Islet of Langerhans (tissue), 1 donor: ENCODE data around the gene ROBO1.

ENCODE experiments used
- FAIRE-seq: peaks from one replicate; lab custom pipeline; 2011; peaks lifted over from hg19 to GRCh38; lab: Jason Lieb, UNC

Gene ROBO1

DNA sequence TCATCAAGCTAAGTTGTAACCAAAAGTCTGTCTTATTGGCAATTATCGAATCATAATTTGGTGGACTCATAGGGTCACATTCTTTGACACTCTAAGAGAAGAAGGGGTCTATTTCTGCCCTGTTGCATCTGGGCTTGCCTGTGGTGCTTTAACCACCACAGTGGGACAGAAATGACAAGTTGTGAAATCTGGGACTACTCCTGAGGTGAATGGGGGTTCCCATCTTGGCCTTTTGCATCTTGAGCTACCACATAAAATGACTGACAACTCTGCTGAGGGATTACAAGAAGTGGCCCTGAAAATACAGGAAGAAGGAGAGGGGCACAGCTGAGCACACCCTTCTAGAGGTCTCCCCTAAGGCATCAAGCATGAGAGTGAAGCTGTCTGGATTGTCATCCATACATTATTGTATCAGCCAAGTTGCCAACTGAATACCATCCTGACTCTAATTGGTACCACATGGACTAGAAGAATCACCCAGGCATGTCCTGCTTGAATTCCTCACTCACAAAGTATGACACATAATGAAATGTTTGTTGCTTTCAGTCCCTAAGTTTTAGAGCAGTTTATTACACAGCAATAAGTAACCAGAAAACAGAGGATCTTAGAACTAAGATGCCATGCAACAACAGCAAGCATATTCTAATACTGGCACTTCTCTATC lies 306.5 kb downstream of the ROBO1 start:
- FAIRE-seq = no peak

GRCh38 chr3:79453600-79453999 lies 314.2 kb downstream of the ROBO1 start:
- FAIRE-seq = no peak

DNA sequence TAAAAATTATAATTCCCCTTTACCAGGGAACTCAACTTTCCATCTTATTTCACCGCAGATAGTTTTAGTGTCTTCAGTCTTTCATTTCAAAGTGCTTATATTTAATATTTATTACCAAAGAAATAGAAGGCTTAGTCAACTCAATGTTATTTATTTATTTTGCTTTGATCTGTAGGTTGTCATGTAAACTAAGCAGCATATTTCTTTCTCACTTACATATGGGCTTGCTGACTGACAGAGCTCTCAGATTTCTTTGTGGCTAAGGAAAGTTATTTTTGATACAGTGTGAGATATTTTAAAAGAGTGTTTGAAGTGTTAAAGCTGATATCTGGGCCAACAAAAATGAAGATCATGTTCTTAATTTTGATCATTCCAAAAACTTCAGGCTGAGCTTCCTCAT lies 331.4 kb downstream of the ROBO1 start:
- no peak for FAIRE-seq

- FAIRE-seq = no peak
These were observed 340.7 kb downstream of the ROBO1 start for GRCh38 chr3:79427081-79427480.

DNA sequence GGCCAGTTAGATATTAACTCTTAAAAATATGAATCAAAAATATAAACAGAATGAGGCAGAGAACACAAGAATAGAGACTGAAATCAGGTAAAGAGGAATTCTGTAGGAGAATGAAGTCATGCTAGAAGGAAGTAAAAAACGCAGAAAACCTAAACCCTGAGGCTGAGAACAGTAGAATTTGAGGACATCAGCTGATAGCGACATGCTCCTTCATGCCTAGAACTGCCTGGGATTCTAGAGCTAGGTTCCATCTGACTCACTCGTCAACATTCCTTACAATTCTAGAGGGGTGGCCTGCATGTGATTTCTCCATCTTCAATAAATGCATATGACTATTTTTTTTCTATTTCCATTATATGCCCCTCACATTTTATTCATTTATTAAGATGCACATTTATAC lies 343.0 kb downstream of the ROBO1 start:
- no peak for FAIRE-seq

GRCh38 chr3:79423417-79423816 lies 344.4 kb downstream of the ROBO1 start:
- no peak for FAIRE-seq

- FAIRE-seq = no peak
These were observed 346.5 kb downstream of the ROBO1 start for GRCh38 chr3:79421273-79421672.

DNA sequence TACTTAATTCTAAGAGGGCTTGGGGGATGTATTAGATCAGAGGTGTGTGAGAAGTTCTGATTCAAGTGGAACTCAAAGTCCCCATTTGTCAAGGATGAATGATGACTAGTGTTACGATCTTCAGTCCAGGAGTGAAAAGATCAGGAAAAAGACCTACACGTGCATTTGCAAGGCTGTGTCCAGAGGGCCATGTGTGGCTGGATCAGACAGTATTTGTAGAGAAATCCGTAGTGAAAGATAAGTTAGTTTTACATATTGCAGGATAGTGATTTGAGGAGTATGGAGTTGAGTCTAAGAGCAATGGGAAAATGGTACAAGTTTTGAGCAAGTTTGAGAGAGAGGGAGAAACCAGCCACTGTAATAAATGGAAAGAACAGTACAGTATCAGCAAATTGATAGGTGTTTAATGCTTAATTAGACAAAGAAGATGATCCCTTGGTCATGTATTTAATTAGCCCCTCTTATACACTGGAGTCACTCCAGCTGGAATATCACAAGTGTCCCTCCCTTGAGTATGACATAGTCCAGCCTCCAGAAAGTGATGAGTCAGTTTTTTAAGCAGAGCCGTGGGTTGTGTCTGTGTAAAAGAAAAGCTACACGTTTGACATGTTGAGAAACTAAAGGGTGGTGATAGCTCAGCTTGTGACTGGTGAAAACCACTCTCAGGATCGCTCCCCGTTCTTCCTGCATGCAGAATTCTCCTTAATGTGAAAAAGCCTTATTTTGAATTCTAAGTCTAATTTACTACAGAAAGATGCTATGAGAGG lies 348.8 kb downstream of the ROBO1 start:
- no peak for FAIRE-seq

GRCh38 chr3:79415356-79415755 lies 352.4 kb downstream of the ROBO1 start:
- FAIRE-seq = no peak

GRCh38 chr3:79414806-79415205 lies 353.0 kb downstream of the ROBO1 start:
- FAIRE-seq = no peak

GRCh38 chr3:79414035-79414434 lies 353.8 kb downstream of the ROBO1 start:
- FAIRE-seq = no peak

- FAIRE-seq = no peak
These were observed 355.3 kb downstream of the ROBO1 start for GRCh38 chr3:79412537-79412936.

GRCh38 chr3:79410617-79411016 lies 357.2 kb downstream of the ROBO1 start:
- FAIRE-seq = no peak

GRCh38 chr3:79410136-79410535 lies 357.7 kb downstream of the ROBO1 start:
- FAIRE-seq = no peak

DNA sequence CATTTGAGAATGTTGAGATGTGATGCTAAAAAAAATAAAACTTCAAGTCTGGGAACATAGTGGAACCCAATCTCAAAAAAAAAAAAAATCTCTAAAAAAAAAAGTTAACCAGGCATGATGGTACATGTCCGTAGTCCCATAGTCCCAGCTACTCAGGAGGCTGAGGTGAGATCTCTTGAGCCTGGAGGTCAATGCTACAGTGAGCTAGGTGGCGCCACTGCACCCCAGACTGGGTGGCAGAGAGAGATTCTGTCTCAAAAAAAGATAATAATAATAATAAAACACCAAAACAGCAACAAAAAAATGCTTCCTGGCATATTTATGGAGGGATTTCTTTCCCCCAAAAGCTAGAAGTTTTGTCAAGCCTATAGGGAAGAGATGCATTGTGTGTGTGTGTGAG lies 361.6 kb downstream of the ROBO1 start:
- no peak for FAIRE-seq

GRCh38 chr3:79405183-79405582 lies 362.6 kb downstream of the ROBO1 start:
- FAIRE-seq = no peak

GRCh38 chr3:79396595-79396994 lies 371.2 kb downstream of the ROBO1 start:
- no peak for FAIRE-seq

- FAIRE-seq = no peak
These were observed 375.3 kb downstream of the ROBO1 start for GRCh38 chr3:79392479-79392878.

GRCh38 chr3:79390352-79390751 lies 377.4 kb downstream of the ROBO1 start:
- no peak for FAIRE-seq

DNA sequence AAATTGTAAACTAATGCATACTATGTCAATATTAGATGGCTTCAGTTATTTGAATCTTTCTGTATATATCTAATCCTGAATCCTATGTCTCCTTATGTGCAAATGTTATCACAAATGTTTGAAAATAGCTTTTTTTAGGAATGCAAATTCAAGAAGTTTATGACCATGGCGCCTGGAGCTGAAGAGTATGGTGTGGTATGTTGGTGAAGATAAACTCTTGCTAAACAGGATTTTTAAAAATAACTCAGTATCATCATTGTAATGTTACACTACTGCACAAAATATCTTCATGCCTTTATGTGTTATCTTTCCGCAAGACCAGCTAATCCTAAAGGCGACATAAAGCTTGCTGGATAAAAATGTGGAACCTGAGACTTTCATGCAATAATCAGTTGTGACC lies 382.6 kb downstream of the ROBO1 start:
- FAIRE-seq = no peak

DNA sequence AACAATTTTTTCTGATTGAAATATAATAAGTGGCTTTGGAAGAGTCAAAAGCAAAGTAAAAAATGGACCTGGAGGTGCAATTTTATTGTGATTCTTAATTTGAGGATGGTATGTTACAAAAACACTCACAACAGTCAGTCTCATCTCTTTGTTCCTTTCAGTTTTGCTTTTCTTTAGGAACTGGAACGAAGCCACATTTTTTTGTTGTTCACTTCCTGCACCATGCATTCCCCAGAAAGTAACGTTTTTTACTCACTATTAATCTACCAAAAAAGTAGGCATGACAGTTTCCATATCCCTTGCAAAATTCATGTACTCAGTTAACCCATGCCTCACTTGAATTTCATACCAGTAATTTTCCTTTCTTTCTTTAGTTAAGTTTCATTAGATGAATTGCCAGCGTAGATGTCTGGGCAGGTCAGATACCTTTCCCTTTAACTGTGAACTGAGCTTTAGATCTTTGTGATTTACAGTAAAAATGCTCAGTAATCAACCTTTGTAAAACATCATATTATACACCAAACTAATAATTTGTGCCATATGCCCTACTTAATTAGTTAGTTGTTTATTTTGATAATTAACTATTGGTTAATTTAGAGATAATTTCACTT lies 384.3 kb downstream of the ROBO1 start:
- no peak for FAIRE-seq

DNA sequence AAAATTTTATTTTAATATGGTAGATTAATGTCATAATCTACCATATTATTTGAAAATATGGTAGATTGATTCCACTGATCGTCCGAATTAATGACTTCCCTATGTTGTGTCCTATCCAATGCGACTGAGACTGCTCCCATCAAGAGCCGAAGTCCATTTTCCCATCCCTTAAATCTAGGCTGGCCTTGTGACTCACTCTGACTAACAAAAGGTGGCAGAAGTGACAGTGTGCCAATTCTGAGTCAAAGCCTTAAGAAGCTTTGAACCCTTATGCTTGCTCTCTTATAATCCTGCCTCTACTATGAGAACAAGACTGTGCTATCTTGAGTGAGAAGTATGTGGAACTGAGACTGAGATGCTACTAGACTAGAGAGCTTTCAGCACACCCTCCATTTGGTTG lies 387.2 kb downstream of the ROBO1 start:
- FAIRE-seq = no peak

DNA sequence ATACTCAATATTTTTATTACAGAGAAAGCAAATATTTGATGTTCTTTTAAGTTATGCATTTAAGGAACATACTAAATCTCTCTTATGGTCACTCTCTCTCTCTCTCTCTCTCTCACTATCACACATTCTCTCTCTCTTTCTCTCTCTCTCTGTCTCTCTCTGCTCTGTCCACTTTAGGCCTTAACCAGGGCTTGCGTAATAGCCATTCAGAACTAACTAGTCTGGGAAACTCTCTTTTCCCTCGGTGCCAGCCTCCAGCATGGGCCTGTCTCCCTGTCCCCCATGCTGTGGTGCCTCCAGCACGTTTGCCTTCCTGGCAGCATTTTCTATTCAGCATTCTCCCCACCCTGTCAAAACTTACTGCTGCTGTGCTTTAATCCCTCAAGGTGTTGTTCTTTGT lies 389.7 kb downstream of the ROBO1 start:
- no peak for FAIRE-seq

DNA sequence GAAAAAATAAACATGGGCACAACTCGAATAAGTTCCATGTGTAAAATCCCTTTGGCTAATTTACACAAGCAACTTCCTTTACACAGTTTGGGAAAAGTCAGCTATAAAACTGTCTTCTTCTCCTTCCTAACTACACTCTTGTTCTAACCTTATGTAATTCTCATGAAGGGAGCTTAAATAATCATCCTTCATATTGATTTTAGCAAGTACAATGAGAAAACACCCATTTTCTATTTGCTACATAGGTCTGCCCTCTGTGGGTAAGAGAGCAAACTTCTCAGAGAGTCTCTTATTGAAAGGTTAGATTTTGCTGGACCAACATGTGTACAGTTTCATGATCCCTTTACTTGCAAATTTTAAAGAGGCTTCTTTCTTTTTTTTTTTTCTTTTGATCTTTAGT lies 398.5 kb downstream of the ROBO1 start:
- no peak for FAIRE-seq
